Fibroblast of the aortic adventitia (primary cell): ENCODE measurements around the gene PCDHA13. TPM values are rescaled to one million over a fixed set of nuclear protein-coding genes. Genes with fewer than 3 reads are reported as not detected.
"Not testable (repeated sequence)": the region's sequence is repeated elsewhere in the genome, so short reads cannot be mapped to it uniquely, and the experiment has no call there.

ENCODE experiments used
- DNase-seq: peaks from one replicate; pipeline ENCODE4 v3.0.0-alpha.2; 2010; ENCODE audit warnings: low read depth
- H3K4me3 ChIP-seq: 2 replicates; pipeline ENCODE4 v1.5.1; 2011; ENCODE audit warnings: low read depth, mild to moderate bottlenecking, control low read depth, low read length, moderate library complexity
- CTCF ChIP-seq: IDR thresholded peaks from 2 replicates; pipeline ENCODE4 v1.5.1; 2011; ENCODE audit warnings: mild to moderate bottlenecking, low read length, control low read depth, inconsistent platforms; ENCODE audit not compliant: insufficient read depth
- total RNA-seq: library from RNA; depleted of rRNA; stranded (reverse); fragments of >200 nt; gene quantifications from 2 replicates; pipeline ENCODE4 v1.2.3, GENCODE V29; 2012; ENCODE audit warnings: low replicate concordance

Gene PCDHA13
- total RNA-seq: 0.08 TPM in 1 of 2 replicates, not detected in the other

- no peak for TF ChIP-seq CTCF
- DNase-seq: no peak
- no peak within 1 kb of the TSS for H3K4me3 ChIP-seq
Observed at GRCh38 chr5:140881889-140882590, at the start of gene PCDHA13. TSS of gene PCDHA13 (plus strand) at chr5:140882124. CDS start at chr5:140882269, 145 bp downstream.

- TF ChIP-seq CTCF: no peak
- peak within 1 kb of the TSS; percentile 22 for H3K4me3 ChIP-seq
- DNase-seq: peak; percentile 22
Observed at GRCh38 chr5:140833993-140834392, 47.9 kb upstream of the PCDHA13 start, which contains the start of gene PCDHA7. TSS of gene PCDHA7 (plus strand) at chr5:140834269. CDS start at chr5:140834384, 115 bp downstream.

GRCh38 chr5:140834439-140835008, 47.4 kb upstream of the PCDHA13 start:
- DNase-seq: not testable (repeated sequence)
- peak overlapping the region; percentile 22 for H3K4me3 ChIP-seq

GRCh38 chr5:140835622-140836510, 46.1 kb upstream of the PCDHA13 start:
- no peak for TF ChIP-seq CTCF
- no peak for DNase-seq
- no peak overlapping the region for H3K4me3 ChIP-seq

GRCh38 chr5:140840978-140841962, 40.7 kb upstream of the PCDHA13 start, which contains the start of gene PCDHA8:
TSS of gene PCDHA8 (plus strand) at chr5:140841187. CDS start at chr5:140841322, 135 bp downstream.
- H3K4me3 ChIP-seq: no peak within 1 kb of the TSS
- no peak for DNase-seq
- TF ChIP-seq CTCF: no peak

- H3K4me3 ChIP-seq: no peak overlapping the region
- no peak for DNase-seq
- TF ChIP-seq CTCF: no peak
Observed at GRCh38 chr5:140842798-140843733, 38.9 kb upstream of the PCDHA13 start.

GRCh38 chr5:140848139-140849102, 33.5 kb upstream of the PCDHA13 start, which contains the start of gene PCDHA9:
TSS of gene PCDHA9 (plus strand) at chr5:140848382. CDS start at chr5:140848496, 114 bp downstream.
- not testable (repeated sequence) for DNase-seq, H3K4me3 ChIP-seq
